GM13977 (cell line): ENCODE results near the gene TENT4A.

Experiments
- DNase-seq: peaks from one replicate; pipeline ENCODE4 v3.0.0; 2012; ENCODE audit warnings: low spot score
- in situ Hi-C: fragments of 300-500 bp; cut with MboI; formaldehyde crosslinking; loops from one replicate; pipeline ENCODE4 v1.12.0; 2022; ENCODE audit warnings: low sequenced_read_pairs, low pct_unique_long_range_greater_than_20kb, mixed read lengths, inconsistent platforms; ENCODE audit not compliant: unreplicated experiment
- TF ChIP-seq, protein P1 (sequence below): IDR thresholded peaks from 2 replicates; pipeline ENCODE4 v1.5.1; 2012; ENCODE audit warnings: mild to moderate bottlenecking, control low read depth; ENCODE audit not compliant: insufficient read depth; ENCODE audit errors: extremely low read depth, missing control alignments

The TENT4A gene

DNA sequence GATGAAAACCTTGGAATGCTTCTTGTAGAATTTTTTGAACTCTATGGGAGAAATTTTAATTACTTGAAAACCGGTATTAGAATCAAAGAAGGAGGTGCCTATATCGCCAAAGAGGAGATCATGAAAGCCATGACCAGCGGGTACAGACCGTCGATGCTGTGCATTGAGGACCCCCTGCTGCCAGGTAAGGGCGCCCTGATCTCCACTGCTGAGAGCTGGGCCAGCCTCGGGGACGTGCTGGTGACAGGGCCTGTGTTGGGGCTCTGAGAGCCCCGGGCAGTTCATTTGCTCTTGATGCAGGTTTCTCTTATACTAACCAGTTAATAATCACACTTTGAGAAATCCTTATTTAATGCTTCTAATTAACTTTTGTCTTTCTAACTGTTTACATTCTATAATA is 33.0 kb downstream of the TENT4A start:
- in situ Hi-C loops = loop anchor here (25.0 kb wide), 1 partner anchor 109 kb away; the partner anchor contains the start of genes NSUN2 and SRD5A1
- DNase-seq = no peak
- TF ChIP-seq, protein P1, sequence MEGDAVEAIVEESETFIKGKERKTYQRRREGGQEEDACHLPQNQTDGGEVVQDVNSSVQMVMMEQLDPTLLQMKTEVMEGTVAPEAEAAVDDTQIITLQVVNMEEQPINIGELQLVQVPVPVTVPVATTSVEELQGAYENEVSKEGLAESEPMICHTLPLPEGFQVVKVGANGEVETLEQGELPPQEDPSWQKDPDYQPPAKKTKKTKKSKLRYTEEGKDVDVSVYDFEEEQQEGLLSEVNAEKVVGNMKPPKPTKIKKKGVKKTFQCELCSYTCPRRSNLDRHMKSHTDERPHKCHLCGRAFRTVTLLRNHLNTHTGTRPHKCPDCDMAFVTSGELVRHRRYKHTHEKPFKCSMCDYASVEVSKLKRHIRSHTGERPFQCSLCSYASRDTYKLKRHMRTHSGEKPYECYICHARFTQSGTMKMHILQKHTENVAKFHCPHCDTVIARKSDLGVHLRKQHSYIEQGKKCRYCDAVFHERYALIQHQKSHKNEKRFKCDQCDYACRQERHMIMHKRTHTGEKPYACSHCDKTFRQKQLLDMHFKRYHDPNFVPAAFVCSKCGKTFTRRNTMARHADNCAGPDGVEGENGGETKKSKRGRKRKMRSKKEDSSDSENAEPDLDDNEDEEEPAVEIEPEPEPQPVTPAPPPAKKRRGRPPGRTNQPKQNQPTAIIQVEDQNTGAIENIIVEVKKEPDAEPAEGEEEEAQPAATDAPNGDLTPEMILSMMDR = no peak

DNA sequence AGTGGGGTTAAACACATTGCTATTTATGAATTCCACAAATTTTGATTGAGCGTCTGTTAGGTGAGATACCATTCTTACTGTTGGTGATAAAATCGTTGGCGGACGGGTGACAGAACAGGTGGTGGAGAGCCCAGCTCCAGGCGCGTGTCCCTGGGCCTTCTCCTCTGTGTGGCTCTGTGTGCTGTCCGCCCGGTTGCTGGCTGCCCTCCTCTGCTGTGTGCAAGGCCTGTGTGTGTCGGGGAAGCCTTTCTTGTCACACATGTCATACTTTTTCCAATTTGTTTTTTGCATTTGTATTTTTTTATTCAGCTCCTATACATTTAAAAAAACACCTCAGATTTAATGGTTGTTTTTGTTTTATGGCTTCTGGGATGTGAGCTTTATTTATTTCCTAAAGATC is 33.9 kb downstream of the TENT4A start:
- in situ Hi-C loops = loop anchor here (25.0 kb wide), 1 partner anchor 110 kb away; the partner anchor contains the start of genes NSUN2 and SRD5A1
- TF ChIP-seq, protein P1 = no peak
- DNase-seq = no peak

DNA sequence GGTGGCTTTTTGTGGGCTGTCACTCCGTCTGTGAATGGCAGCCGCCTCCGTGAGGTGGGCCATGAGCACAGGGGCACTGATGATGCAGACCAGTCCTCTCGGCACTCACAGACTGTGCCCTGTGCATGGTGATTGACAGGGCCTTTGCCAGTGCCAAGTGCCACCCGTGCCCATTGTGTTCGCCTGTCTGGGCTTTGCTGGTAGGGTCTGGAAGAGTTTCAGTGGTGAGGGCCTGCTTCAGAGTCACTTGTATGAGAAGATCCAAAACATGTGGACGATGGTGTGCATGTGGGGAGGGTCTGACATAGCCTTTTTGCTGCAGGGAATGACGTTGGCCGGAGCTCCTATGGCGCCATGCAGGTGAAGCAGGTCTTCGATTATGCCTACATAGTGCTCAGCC is 34.9 kb downstream of the TENT4A start:
- TF ChIP-seq, protein P1 = no peak
- no peak for DNase-seq
- in situ Hi-C loops = loop anchor here (25.0 kb wide), 1 partner anchor 111 kb away; the partner anchor contains the start of genes NSUN2 and SRD5A1

DNA sequence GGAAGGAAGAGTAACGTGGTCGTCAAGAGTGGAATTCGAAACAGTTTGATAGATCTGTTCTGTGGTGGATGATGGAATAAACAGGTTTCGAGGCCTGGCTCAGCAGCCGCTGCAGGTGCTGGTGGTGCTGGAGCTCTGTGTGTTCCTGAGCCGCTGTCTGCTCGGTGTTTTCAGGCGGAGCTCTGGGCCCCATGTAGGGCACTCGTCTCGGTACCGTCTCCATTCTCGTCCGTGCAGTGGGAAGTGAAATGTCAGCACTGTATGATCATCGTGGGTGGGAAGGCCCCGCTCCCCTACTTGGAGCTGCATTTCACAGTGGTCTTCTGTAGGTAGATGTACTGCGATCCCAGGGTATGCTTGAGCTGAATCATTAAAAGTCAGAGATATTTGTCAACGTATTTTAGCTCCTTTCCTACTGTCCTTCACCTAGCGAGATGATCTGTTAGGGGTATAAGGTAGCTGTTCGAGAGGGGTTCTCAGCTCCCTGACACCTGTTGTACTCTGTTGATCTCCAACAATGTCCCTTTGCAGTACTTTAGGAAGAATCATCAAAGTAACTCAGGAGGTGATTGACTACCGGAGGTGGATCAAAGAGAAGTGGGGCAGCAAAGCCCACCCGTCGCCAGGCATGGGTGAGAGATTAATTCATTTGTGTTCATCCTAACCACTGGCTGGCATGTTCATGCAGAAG is 35.9 kb downstream of the TENT4A start:
- TF ChIP-seq, protein P1 = no peak
- no peak for DNase-seq
- in situ Hi-C loops = loop anchor here (25.0 kb wide), 1 partner anchor 112 kb away; the partner anchor contains the start of genes NSUN2 and SRD5A1

DNA sequence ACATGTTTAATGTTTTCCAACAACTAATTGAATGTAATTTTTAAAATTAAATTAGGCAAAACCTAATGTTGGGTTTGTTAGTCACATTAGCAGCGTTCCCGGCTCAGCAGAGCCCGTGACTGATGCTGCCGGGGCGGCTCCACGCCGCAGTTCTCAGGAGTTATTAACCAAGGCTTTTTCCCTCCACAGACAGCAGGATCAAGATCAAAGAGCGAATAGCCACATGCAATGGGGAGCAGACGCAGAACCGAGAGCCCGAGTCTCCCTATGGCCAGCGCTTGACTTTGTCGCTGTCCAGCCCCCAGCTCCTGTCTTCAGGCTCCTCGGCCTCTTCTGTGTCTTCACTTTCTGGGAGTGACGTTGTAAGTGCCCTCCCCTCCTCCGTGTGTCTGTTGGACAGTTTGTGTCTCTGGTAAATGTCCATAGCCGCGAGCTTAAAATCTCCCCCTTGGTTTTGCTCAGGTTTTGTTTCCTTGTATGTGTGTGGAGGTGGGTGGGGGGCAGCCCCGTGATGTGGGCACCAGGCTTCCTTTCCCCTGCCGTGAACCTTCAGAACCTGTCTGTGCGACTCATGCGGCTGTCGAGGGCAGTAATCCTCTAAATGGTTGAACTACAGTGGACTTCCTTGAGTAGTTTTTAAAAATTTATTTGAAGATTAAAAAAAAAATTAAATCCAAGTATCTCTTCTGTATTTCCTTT is 37.1 kb downstream of the TENT4A start:
- DNase-seq = no peak
- in situ Hi-C loops = no loop called here
- TF ChIP-seq, protein P1 = no peak

DNA sequence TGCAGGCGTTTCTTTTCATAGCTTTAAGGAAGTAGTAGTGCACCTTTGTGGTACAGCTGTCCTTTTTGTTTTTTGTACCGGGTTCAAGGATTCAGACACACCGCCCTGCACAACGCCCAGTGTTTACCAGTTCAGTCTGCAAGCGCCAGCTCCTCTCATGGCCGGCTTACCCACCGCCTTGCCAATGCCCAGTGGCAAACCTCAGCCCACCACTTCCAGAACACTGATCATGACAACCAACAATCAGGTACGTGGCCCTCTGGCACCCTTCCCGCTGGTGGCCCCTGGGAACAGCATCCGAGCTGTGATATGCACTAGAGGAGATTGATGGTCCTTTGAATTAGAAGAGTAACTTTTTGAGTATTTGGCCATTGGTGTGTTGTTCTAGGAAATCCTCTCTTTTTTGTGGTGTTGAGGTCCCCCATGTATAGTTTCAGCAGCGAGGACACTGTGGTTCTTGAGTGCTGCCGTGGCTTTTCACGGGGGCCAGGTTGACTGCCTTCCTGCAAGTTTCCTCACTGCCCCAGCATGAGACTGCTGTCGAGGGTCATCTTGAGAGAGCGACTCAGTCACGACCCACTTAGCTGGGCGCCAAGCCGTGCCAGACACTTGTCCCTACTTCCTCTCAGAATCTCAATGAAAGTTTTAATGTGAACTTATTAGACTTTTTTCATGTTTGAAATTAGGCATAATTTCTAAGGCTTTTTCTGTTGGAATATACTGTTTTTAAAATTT is 37.9 kb downstream of the TENT4A start:
- in situ Hi-C loops = no loop called here
- DNase-seq = no peak
- TF ChIP-seq, protein P1 = no peak
